Upper lobe of left lung (tissue), 4 donors: Measurements from ENCODE around the gene LYZ.
A peak's percentile ranks its signal among the peaks of the same experiment; 100 is the strongest.

Experiments used
- CTCF ChIP-seq, 6 experiments: fragments of 450-650 bp in 4 of 6; fragments of 200-600 bp in 2 of 6; sonication (generic) in 2 of 6; IDR thresholded peaks; one replicate each; pipeline ENCODE4 v1.5.1; 2016 to 2019; ENCODE audit warnings: antibody characterized with exemption in 6 of 6
- POLR2A ChIP-seq, 4 donors: fragments of 450-650 bp; IDR thresholded peaks; one replicate each; pipeline ENCODE4 v1.5.1; 2016 to 2017; ENCODE audit warnings: antibody characterized with exemption in 4 of 4, mild to moderate bottlenecking in 2 of 4

- TF ChIP-seq POLR2A (IDR thresholded peaks at IDR 0.05) = peak in 3 of 4 donors; percentile 35 to 80 (median 76)
- TF ChIP-seq CTCF (IDR thresholded peaks at IDR 0.05) = peak in 3 of 6 experiments; percentile 9 to 28 (median 26)
Measured at GRCh38 chr12:69359531-69360347, 11.6 kb downstream of the LYZ start, which contains the start of gene YEATS4.
